ENCODE results near the gene FAM107B. TPM values are rescaled to one million over a fixed set of nuclear protein-coding genes. Genes with fewer than 3 reads are reported as not detected.

The FAM107B gene
- total RNA-seq, 1 experiment from 2014 or later, result 61.6 TPM

- intact Hi-C loops (cut with micrococcal nuclease; ENCODE audit: unreplicated experiment), result no loop called here
- TF ChIP-seq CTCF (conservative IDR thresholded peaks at IDR 0.05; ENCODE audit: low read depth, low read length) (no peak), EZH2 (IDR thresholded peaks at IDR 0.05; ENCODE audit: borderline replicate concordance, low read depth, low read length, poor library complexity, severe bottlenecking) (no peak)
- no TSS peak for BruUV-seq (replicated peaks)
- Histone ChIP-seq H3K4me1 (ENCODE audit: insufficient read depth, low read length, poor library complexity, severe bottlenecking) (no peaks in the 10 kb centered on the region), H3K9me3 (ENCODE audit: low read depth, low read length, poor library complexity, severe bottlenecking) (no peaks in the 10 kb centered on the region), H3K36me3 (ENCODE audit: insufficient read depth, low read length, poor library complexity, severe bottlenecking) (no peaks in the 10 kb centered on the region), H3K4me3 (ENCODE audit: low read depth, low read length, poor library complexity, severe bottlenecking) (no peak overlapping the region), H3K27me3 (replicated peaks; ENCODE audit: insufficient read depth, low read depth, low read length, poor library complexity) (peaks cover 35% of the 10 kb centered on the region), H3K27ac (ENCODE audit: low read depth, low read length, poor library complexity, severe bottlenecking) (no peak overlapping the region)
- POLR2A ChIA-PET (ENCODE audit: low non-redundant PET), result no interaction called here
- CTCF ChIA-PET, result no interaction called here
- DNase-seq (ENCODE audit: low spot score), result no peak
Observed at GRCh38 chr10:14483417-14483816, 291.3 kb downstream of the FAM107B start.

GRCh38 chr10:14481752-14482151, 292.9 kb downstream of the FAM107B start:
- peaks cover 4% of the 10 kb centered on the region for H3K4me1 ChIP-seq (ENCODE audit: insufficient read depth, low read length, poor library complexity, severe bottlenecking)
- H3K4me3 ChIP-seq (ENCODE audit: low read depth, low read length, poor library complexity, severe bottlenecking), result no peak overlapping the region
- H3K27me3 ChIP-seq (replicated peaks; ENCODE audit: insufficient read depth, low read depth, low read length, poor library complexity), result peaks cover 27% of the 10 kb centered on the region
- no peaks in the 10 kb centered on the region for H3K9me3 ChIP-seq (ENCODE audit: low read depth, low read length, poor library complexity, severe bottlenecking)
- intact Hi-C loops (cut with micrococcal nuclease; ENCODE audit: unreplicated experiment), result no loop called here
- no peak for DNase-seq (ENCODE audit: low spot score)
- ChIA-PET POLR2A (ENCODE audit: low non-redundant PET) (no interaction called here), CTCF (no interaction called here)
- no TSS peak for BruUV-seq (replicated peaks)
- no peaks in the 10 kb centered on the region for H3K36me3 ChIP-seq (ENCODE audit: insufficient read depth, low read length, poor library complexity, severe bottlenecking)
- no peak overlapping the region for H3K27ac ChIP-seq (ENCODE audit: low read depth, low read length, poor library complexity, severe bottlenecking)
- TF ChIP-seq CTCF (conservative IDR thresholded peaks at IDR 0.05; ENCODE audit: low read depth, low read length), result no peak
- no peak for TF ChIP-seq EZH2 (IDR thresholded peaks at IDR 0.05; ENCODE audit: borderline replicate concordance, low read depth, low read length, poor library complexity, severe bottlenecking)

GRCh38 chr10:14481014-14481413, 293.7 kb downstream of the FAM107B start:
- TF ChIP-seq EZH2 (IDR thresholded peaks at IDR 0.05; ENCODE audit: borderline replicate concordance, low read depth, low read length, poor library complexity, severe bottlenecking) (no peak), CTCF (conservative IDR thresholded peaks at IDR 0.05; ENCODE audit: low read depth, low read length) (no peak)
- no peak for DNase-seq (ENCODE audit: low spot score)
- no peak overlapping the region for H3K4me3 ChIP-seq (ENCODE audit: low read depth, low read length, poor library complexity, severe bottlenecking)
- CTCF ChIA-PET, result no interaction called here
- intact Hi-C loops (cut with micrococcal nuclease; ENCODE audit: unreplicated experiment), result no loop called here
- H3K4me1 ChIP-seq (ENCODE audit: insufficient read depth, low read length, poor library complexity, severe bottlenecking), result peaks cover 4% of the 10 kb centered on the region
- no peaks in the 10 kb centered on the region for H3K36me3 ChIP-seq (ENCODE audit: insufficient read depth, low read length, poor library complexity, severe bottlenecking)
- H3K27me3 ChIP-seq (replicated peaks; ENCODE audit: insufficient read depth, low read depth, low read length, poor library complexity), result peaks cover 20% of the 10 kb centered on the region
- POLR2A ChIA-PET (ENCODE audit: low non-redundant PET), result no interaction called here
- no peak overlapping the region for H3K27ac ChIP-seq (ENCODE audit: low read depth, low read length, poor library complexity, severe bottlenecking)
- no peaks in the 10 kb centered on the region for H3K9me3 ChIP-seq (ENCODE audit: low read depth, low read length, poor library complexity, severe bottlenecking)
- no TSS peak for BruUV-seq (replicated peaks)
